HG02610 (cell line): ENCODE results near the gene VWA3A.
"Not testable (repeated sequence)": the region's sequence is repeated elsewhere in the genome, so short reads cannot be mapped to it uniquely, and the experiment has no call there.

ENCODE experiments used
- ATAC-seq: cut with Tn5 transposase; IDR thresholded peaks from one replicate; pipeline ENCODE4 v1.9.1; 2021; ENCODE audit warnings: mild to moderate bottlenecking, moderate library complexity; ENCODE audit not compliant: unreplicated experiment

VWA3A gene

DNA sequence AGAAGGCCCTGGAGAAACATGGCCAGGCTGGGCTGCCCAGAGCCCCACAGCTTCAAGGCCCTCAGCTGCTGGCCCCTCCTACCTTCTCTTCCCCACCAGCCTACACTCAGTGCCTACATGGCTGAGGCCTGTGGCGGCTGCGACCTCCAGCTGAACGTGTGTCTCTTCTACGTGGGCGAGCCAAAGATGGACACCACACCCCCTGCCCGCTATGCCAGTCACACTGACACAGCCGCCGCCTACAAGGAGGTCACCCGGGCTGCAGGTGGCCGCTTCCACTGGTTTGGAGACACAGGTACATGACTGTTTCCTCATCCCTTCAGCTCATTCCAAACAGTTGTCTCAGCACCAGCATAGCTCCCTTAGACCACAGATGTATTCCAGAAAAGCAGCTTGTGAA, 40.5 kb downstream of the VWA3A start:
- no peak for ATAC-seq

DNA sequence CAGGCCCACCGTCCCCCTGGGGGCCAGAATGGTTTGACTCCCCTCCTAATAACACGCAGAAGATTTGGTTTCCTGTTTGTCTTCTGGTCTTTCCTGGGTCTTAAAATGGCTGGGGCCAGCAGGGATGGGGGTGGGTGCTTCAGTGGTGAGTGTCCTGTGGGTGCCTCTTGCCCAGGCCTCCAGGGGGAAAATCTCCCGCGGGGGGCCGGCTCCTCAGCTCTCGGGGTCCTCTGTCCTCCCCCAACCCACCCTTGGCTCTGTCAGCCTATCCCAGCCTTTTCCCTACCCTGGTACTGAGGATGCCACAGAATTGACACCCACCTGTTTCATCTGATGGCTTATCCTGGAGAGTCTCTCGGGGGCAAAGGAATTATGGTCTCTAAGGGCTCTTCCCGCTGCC, 46.1 kb downstream of the VWA3A start:
- no peak for ATAC-seq

DNA sequence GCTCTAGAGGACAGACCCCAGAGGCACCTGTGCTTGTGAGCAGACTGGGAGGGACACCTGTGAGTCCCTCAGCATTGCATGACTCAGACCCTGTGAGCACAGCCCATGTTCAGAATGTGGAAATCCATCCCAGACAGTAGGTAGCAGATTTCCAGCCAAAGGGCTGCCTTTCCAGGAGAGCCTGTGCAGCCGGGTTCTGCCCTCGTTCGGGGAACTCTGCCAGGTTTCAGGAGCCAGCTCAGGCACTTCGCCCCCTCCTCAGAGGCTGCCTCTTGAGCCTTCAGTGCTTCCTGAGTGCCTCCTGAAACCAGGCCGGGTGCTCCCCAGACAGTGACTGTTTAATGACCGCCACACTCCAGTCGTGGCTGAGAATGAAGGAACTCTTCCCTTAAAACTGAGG, 46.7 kb downstream of the VWA3A start:
- no peak for ATAC-seq

DNA sequence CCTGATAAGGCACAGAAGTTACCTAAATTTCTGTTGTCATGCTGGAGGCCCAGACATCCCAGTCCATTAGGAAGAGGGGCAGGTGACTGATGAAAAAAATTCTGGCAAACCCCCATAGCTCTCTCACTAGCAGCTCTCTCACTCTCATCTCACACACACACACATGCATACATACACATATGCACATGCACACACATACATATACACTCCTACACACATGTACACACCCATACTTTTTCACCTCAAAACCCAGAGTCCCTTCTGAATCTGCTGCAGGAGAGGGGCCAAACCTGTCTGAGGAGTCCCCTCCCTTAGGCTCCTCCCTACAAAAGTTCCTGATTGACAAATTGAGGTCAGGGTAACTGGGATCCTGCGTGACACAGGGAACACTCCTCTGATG, 47.4 kb downstream of the VWA3A start:
- ATAC-seq = no peak

DNA sequence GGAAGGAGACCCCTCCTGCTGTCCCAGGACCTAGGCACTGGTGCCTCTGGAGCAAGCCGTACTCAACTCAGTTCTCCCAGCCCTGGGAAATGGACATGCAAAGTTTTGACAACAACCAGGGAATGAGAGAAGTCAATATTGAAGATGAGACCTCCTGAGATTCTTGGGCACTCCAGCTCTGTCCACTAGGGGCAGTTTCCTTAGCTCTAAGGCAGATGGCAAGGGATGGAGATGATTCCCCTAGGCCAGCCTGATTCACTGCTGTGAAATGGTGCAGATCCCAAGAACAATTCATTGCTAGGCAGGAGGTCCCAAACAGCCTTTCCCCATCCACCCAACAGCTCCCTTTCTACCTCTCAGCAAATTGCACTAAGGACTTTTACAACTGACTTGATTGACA, 49.4 kb downstream of the VWA3A start:
- no peak for ATAC-seq

DNA sequence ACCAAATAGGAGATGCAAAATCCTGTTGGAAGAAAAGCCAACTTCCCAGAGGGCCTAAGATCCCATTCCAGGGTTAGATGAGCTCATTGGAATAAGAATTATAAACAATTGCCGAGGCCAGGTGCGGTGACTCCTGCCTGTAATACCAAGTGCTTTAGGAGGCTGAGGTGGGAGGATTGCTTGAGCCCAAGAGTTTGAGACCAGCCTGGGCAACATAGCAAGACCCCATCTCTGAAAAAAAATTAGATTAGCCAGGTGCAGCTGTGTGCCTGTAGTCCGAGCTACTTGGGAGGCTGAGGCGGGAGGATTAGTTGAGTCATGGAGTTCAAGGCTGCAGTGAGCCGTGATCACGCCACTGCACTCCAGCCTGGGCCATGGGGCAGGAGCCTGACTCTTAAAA, 52.2 kb downstream of the VWA3A start:
- no peak for ATAC-seq

DNA sequence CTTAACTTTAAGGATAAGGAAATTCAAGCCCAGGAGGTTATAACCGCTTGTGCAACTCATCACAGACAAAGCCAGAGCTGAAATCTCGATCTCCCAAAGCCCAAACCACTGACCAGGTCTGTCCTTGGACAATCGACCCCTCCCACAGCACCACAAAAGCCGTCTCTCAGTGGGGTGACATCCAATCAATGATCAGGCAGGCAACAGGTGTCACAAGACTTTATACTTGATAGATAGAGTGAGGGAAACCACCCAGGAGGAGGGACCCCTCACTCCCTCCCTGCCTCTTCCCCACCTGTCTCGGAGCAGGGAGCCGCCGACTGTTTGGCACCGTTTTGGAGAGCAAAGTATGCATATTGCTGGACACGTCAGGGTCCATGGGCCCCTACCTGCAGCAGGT, 55.5 kb downstream of the VWA3A start:
- ATAC-seq = no peak

DNA sequence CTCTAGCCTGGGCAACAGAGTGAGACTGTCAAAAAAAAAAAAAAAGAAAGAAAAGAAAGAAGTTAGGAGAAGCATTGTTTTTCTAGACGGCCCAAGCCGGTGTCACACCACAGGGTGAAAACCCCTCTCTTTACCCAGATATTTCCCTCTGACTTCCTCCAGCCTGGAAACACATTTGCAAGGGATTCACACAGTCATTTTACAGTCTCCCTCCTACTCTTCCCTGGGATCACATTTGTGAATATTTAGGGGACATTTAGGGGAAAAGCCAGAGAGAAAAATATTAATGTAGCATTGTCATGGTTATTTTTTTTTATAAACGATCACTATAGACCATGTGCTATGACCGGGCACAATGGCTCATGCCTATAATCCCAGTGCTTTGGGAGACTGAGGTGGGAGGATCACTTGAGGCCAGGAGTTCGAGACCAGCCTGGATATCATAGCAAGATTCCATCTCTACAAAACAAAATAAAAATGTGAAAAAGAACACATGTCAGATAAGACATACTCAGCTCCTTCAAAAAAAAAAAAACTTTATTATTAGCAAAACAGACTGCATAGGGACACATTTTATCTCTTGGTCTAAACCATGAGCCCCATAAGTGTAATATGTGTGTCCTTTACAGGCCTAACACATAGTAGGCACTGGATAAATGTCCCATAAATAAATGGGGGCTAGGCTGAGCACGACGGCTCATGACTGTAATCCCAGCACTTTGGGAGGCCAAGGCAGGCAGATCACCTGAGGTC, 59.1 kb downstream of the VWA3A start:
- no peak for ATAC-seq

DNA sequence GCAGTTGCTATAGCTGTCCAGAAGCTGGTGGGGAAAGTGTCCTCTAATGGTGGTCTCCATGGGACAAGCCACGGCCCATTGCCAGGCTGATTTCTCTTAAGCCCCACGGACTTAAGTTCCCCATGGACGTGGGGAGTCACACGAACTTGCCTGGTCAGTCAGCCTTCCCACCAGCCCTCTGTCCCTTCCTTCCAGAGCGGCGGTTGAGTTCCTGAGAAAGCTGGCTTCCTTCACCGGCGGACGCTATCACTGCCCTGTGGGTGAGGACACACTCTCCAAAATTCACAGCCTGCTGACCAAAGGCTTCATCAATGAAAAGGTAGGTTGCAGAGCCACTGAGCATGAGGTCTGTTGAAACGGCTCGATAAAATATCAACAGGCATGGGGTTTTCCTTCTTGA, 60.0 kb downstream of the VWA3A start:
- no peak for ATAC-seq

DNA sequence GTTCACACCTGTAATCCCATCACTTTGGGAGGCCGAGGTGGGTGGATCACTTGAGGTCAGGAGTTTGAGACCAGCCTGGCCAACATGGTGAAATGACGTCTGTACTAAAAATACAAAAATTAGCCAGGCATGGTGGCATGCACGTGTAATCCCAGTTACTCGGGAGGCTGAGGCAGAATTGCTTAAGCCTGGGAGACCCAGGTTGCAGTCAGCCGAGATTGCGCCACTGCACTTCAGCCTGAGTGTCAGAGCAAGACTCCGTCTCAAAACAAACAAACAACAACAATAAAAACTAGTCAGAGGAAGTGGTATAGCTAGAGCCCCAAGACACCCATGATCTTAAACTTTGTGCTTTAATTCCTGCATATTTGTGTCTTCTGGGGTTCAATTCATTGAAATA, 60.7 kb downstream of the VWA3A start:
- ATAC-seq = not testable (repeated sequence)

DNA sequence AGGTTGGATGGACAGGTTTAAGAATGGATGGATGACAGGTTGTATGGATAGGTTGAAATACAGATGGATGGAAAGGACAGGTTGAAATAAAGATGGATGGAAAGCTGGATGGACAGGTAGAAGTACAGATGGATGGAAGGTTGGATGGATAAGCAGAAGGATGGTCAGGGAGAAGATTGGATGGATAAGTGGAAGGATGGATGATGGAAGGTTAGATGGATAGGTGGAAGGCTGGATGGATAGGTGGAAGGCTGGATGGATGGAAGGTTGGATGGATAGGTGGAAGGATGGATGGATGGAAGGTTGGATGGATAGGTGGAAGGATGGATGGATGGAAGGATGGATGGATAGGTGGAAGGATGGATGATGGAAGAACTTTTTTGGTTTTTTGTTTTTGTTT, 69.1 kb downstream of the VWA3A start:
- ATAC-seq = no peak

DNA sequence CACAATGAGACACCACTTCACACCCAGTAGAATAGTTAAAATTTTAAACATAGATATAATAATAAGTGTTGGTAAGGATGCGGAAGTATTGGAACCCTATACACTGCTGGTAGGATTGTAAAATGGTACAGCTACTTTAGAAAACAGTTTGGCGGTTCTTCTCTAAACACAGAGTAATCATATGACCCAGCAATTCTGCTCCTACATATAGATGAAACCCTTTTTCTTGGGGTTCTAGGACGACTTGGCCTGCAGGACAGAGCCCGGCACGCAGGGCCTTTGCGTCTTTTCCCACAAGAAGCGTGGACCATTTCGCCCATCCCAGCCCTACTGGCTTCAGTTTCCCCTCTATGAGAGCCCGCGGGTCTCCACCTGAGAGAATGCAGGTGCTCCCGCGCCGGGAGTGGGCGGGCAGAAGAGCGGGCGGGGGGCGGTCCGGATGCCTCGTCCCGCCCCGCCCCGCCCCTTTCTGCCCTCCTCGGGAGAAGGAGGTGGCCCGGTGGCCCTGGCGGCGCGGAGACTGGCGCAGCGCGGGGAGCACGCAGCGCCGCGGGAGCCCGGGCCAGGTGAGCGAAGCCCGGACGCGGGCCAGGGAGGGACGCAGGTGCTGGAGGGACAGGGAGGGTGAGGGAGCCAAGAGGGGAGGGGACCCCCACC, 69.8 kb downstream of the VWA3A start, which contains the start of gene SDR42E2:
SDR42E2 (plus strand) TSS at position 508 of the 657 bp plus-strand sequence. CDS start 3,077 bp downstream, outside the sequence.
- no peak for ATAC-seq

DNA sequence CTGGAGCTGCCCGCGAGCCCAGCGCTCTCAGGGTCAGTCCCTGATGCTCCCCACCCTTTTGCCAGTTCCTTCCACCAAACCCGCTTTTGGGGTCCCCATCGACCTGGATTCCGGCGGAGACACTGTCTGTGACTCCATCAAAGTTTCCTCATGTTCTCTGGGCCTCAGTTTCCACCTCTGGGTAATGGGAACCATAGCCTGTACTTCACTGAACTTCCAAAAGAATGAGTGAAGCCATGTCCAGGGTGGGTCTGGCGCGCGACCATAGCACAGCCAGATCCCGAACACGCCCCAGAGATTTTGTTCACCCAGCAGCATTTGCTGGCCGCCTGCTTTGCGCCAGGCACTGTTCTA, 70.3 kb downstream of the VWA3A start:
- no peak for ATAC-seq

DNA sequence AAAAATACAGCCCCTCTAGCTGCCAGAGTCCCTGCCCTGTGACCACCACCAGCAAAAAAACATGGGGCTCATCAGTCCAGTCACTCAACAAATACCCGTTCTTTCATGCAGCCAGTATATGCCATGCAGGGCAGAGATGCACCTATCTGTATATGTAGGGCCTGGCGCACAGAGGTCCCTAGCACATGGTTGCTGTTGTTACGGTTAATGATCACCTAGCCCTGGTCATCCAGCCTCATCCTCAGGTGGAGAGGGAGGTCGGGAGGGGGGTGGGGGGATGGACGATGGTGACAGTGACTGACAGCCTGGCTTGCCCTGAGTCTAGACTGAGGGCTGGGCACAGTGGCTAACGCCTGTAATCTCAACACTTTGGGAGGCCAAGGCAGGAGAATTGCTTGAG, 71.5 kb downstream of the VWA3A start:
- ATAC-seq = no peak

DNA sequence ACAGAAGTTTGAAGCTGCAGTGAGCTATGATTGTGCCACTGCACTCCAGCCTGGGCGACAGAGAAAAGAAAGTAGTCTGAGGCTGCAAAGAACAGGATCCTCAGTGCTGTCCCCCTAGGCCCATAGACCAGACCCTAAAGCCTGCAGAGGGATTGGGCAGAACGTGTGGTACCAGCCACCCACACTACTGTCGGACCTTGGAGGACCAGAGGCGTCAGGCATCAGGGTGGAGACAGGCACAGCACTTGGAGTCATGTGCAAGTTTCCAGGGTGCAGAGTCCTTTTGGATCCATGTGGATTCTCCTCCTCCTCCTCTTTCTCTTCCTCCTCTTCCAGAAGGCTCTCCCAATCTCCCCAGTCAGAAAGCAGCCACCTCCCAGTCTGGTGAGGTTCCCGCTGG, 72.1 kb downstream of the VWA3A start:
- no peak for ATAC-seq

DNA sequence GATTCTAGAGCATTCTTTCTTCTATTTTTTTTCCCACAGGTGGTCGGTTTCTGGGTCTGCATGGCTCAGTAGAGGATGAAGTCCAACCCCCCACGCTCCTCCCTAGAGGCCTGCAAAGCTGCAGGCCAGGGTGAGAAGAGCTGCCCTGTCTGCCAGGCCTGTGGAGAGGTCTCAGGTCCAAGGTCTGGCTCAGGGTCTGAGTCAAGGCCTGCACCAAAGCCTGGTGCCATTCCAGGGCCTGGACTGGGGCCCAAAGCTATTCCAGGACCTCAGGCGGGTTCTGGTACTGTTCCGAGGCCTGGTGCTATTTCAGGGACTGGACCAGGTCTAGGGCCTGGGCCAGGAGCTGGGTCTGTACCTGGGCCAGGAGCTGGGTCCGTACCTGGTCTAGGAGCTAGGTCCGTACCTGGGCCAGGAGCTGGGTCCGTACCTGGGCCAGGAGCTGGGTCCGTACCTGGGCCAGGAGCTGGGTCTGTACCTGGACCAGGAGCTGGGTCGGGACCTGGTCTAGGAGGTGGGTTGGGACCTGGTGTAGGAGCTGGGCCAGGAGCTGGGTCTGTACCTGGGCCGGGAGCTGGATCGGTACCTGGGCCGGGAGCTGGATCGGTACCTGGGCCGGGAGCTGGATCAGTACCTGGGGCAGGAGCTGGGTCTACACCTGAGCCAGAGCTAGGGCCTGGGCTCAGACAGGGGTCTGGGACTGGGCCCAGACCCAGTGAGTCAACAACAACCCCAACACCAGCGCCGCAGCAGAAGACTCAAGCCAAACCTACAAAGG, 73.4 kb downstream of the VWA3A start:
- no peak for ATAC-seq

DNA sequence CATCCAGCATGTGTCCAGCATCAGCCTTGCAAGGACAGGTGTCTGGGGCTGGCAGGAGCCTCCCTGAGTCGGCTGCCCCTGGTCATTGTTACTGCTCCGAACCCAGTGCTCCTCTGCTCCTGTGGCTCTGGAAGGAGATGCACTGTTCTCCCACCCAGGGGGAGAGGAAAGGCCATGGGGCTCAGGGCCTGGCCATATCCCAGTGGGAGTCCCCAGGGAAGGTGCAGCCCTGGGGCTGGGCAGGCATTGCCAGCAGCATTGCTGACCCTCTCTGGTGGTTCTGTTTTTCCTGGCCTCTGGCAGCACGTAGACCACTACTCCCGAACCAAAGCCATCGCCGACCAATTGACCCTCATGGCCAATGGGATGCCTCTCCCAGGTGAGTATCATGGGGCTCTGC, 79.6 kb downstream of the VWA3A start:
- ATAC-seq = no peak

DNA sequence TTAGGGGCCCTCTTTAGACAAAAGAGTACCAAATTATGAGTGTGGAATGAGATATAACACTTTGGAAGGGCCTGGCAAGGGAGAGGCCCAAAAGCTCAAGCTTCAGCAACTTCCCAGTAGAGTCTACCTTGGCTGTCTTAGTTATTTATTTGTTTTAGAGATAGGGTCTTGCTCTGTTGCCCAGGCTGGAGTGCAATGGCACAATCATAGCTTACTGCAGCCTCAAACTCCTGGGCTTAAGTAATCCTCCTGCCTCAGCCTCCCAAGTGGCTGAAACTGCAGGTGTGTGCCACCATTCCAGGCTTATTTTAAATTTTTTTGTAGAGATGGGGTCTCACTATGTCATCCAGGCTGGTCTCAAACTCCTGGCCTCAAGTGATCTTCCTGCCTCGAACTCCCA, 80.3 kb downstream of the VWA3A start:
- ATAC-seq = not testable (repeated sequence)

DNA sequence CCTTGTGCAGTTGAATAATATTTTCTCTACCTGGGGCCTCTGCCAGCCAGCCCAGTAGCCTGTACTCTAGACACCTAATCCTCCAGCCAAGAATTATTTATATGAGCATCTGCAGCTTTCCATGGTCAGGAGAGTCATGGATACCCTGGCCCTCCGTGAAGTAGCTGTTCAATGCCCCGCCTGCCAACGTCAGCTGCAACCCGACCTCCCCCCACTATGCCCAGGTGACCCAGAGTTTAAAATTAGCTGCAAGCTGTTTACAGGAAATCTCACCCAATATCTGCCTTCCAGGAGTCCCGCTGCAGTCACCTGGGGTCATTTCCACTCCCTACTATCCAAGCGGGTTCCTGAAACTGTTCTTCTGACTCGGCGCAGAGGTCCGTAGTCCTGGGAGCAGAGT, 82.3 kb downstream of the VWA3A start:
- ATAC-seq = no peak

DNA sequence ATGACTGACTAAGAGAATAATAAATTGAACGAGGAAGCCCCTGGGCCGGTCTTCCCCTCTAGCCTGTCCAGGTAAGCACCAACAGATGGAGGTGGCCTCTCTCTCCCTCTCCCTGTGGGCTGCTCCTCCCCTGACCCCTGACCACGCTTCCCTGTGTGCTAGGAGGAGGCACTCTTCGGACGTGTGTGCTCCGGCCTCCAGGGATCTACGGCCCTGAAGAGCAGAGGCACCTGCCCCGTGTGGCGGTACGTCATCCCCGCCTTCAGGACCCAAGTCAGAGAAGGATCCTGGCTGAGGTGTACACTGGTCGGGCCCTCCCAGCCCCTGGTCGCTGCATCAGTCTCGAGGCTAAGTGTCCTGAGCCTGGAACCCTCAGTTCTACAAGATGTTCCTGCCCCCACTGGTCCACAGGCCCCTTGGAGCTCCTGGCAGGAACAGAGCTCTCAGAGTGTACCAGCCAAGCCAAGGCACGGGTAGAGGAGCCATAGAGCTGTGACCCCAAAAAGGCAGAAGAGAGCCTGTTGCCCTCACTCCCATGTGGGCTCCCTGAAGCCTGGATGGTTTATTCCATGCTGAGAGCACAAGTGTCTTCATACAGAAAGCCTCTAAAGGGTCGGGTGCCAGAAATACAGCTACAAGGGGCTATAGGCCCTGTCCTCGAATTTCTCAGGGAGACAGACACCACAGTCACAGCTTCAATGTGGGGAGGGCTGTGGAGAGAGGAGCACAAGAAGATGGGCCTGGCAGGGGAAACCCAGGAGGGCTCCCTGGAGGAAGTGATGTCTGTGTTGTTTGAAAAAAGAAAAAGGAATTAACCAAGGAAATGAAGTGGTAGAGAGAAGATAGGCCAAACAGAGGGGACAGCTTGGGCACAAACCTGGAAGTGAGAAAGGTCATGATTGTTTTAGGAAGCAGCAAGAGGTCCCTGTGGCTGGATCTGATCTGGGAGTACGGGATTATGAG, 85.9 kb downstream of the VWA3A start:
- ATAC-seq = no peak

DNA sequence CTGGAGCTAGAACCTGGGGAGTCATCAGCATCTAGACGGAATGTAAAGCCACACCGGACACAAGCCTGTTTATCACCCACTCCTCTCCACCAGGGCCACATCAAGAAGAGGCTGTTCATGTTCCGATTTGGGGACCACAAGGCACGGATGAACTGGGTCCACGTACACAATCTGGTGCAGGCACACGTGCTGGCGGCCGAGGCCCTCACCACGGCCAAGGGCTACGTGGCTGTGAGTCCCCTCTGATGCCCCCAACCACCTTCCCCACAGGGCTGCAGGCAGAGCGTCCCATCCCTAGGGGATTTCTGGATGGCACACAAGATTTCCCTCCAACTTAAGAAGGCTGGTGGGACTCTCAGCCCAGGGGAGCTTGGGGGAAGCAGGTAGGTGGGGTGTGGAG, 89.1 kb downstream of the VWA3A start:
- no peak for ATAC-seq
